OCI-LY7 (cell line): Measurements from ENCODE around the gene TMEM178B.

ENCODE experiments used
- EZH2phosphoT487 ChIP-seq: fragments of 200-600 bp; sonication (generic); IDR thresholded peaks from 2 replicates; pipeline ENCODE4 v1.6.1; 2018; ENCODE audit warnings: low read depth, borderline replicate concordance, mild to moderate bottlenecking, mixed run types, antibody characterized with exemption, low read length, moderate library complexity, mixed read lengths
- TF ChIP-seq, protein P1 (sequence below): fragments of 200-600 bp; sonication (generic); conservative IDR thresholded peaks from 2 replicates; pipeline ENCODE4 v1.5.1; 2014; ENCODE audit warnings: mild to moderate bottlenecking, antibody characterized with exemption, low read length, moderate library complexity, mixed read lengths

DNA sequence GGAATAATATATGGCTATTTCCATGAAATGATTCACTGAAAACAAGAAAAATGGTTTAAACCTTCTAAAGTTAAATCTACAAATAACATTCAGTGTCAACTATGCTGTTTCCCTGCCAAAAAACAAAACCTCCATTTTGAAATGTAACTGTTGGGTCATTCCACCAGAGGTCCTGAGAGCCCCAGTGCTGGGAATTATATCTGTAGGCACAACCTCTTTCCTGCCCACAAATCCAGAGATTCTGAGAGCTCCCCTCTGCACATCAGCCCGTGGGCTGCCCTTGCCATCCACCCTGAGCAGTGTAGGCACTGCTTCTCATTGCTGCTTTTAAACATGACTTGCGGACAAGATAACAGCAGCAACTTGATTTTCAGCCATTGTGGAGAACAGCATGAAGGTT is 198.6 kb downstream of the TMEM178B start:
- TF ChIP-seq, protein P1, sequence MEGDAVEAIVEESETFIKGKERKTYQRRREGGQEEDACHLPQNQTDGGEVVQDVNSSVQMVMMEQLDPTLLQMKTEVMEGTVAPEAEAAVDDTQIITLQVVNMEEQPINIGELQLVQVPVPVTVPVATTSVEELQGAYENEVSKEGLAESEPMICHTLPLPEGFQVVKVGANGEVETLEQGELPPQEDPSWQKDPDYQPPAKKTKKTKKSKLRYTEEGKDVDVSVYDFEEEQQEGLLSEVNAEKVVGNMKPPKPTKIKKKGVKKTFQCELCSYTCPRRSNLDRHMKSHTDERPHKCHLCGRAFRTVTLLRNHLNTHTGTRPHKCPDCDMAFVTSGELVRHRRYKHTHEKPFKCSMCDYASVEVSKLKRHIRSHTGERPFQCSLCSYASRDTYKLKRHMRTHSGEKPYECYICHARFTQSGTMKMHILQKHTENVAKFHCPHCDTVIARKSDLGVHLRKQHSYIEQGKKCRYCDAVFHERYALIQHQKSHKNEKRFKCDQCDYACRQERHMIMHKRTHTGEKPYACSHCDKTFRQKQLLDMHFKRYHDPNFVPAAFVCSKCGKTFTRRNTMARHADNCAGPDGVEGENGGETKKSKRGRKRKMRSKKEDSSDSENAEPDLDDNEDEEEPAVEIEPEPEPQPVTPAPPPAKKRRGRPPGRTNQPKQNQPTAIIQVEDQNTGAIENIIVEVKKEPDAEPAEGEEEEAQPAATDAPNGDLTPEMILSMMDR, result no peak
- no peak for TF ChIP-seq EZH2phosphoT487
